Measurements from ENCODE around the gene PROK1. TPM values are rescaled to one million over a fixed set of nuclear protein-coding genes. Genes with fewer than 3 reads are reported as not detected.

The PROK1 gene
- total and polyA plus RNA-seq, 2 donors (not counting 1 experiment from before 2014, with no cell fraction given): not detected

DNA sequence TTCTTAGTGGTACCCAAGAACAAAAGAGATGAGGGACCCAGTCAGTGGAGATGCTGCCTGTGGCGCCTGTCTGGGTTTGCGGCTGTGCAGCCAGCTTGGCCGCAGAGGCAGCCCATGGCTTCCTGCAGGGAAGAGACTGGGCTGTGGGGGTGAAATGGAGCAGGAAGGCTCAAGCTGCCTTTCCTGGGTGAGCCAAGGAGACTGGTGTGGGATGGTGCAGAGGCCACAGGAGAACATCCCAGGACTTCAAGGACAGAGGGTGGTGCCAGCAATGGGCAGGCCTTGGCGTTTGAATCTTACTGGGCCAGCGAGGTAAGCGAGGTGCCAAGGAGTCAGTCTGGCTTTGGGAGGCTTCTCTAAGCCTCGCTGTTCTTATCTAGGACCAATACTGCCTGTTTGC lies 41.6 kb downstream of the PROK1 start:
- no peaks in the 10 kb centered on the region for H3K4me1 ChIP-seq (ENCODE audit: control insufficient read depth in 2 of 2, insufficient read depth in 2 of 2, low read length in 2 of 2)
- no peaks in the 10 kb centered on the region for H3K36me3 ChIP-seq (replicated peaks in 1 of 2; ENCODE audit: control extremely low read depth in 1 of 2, control insufficient read depth in 1 of 2, extremely low read depth in 1 of 2, insufficient read depth in 2 of 2, low read length in 1 of 2)
- H3K79me2 ChIP-seq (ENCODE audit: control insufficient read depth, insufficient read depth, low read length): no peaks in the 10 kb centered on the region
- intact Hi-C loops (cut with micrococcal nuclease): no loop called here
- H3K27ac ChIP-seq (ENCODE audit: low read length in 2 of 2): no peak overlapping the region
- no peak overlapping the region for H3K27ac Mint-ChIP-seq
- ChIA-PET POLR2A (no interaction called here), CTCF (interaction anchor here (14.1 kb wide), 1 partner anchor 291 kb away, joined by 531 read pairs; the partner anchor contains the start of gene KCNC4)
- no peaks in the 10 kb centered on the region for H4K20me1 ChIP-seq (ENCODE audit: control insufficient read depth, insufficient read depth, low read length, poor library complexity, severe bottlenecking)
- H3K9me3 Mint-ChIP-seq (ENCODE audit: insufficient read depth): no peaks in the 10 kb centered on the region
- no peak overlapping the region for H3K4me3 ChIP-seq (ENCODE audit: control extremely low read depth in 1 of 5, extremely low read depth in 1 of 5, insufficient read depth in 1 of 5, low read depth in 2 of 5, low read length in 4 of 5)
- no peaks in the 10 kb centered on the region for H3K4me1 Mint-ChIP-seq
- H3K9ac ChIP-seq (ENCODE audit: low read length): no peak overlapping the region
- H3K27me3 ChIP-seq (replicated peaks in 1 of 4; ENCODE audit: control extremely low read depth in 1 of 4, control insufficient read depth in 3 of 4, insufficient read depth in 4 of 4, low read length in 3 of 4): no peaks in the 10 kb centered on the region
- no peaks in the 10 kb centered on the region for H3K9me3 ChIP-seq (ENCODE audit: control extremely low read depth in 1 of 3, control insufficient read depth in 2 of 3, insufficient read depth in 1 of 3, low read length in 2 of 3)
- DNase-seq (no peak), ATAC-seq (ENCODE audit: low read depth) (no peak)
- no peak for TF ChIP-seq EZH2 (IDR thresholded peaks at IDR 0.05; ENCODE audit: borderline replicate concordance, insufficient read depth, low read depth, low read length, poor library complexity, severe bottlenecking)
- TF ChIP-seq, protein P1, sequence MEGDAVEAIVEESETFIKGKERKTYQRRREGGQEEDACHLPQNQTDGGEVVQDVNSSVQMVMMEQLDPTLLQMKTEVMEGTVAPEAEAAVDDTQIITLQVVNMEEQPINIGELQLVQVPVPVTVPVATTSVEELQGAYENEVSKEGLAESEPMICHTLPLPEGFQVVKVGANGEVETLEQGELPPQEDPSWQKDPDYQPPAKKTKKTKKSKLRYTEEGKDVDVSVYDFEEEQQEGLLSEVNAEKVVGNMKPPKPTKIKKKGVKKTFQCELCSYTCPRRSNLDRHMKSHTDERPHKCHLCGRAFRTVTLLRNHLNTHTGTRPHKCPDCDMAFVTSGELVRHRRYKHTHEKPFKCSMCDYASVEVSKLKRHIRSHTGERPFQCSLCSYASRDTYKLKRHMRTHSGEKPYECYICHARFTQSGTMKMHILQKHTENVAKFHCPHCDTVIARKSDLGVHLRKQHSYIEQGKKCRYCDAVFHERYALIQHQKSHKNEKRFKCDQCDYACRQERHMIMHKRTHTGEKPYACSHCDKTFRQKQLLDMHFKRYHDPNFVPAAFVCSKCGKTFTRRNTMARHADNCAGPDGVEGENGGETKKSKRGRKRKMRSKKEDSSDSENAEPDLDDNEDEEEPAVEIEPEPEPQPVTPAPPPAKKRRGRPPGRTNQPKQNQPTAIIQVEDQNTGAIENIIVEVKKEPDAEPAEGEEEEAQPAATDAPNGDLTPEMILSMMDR (IDR thresholded peaks at IDR 0.05): no peak
- H3K4me2 ChIP-seq (replicated peaks; ENCODE audit: low read depth, low read length, poor library complexity, severe bottlenecking): no peak overlapping the region
- 92% methylated on average over 7 of the region's 7 CpGs for WGBS (ENCODE audit: insufficient coverage)
- H3K27me3 Mint-ChIP-seq: no peaks in the 10 kb centered on the region
- H2AFZ ChIP-seq (ENCODE audit: insufficient read depth, low read depth, low read length, poor library complexity, severe bottlenecking): no peak overlapping the region
- no peak overlapping the region for H3K4me3 Mint-ChIP-seq

DNA sequence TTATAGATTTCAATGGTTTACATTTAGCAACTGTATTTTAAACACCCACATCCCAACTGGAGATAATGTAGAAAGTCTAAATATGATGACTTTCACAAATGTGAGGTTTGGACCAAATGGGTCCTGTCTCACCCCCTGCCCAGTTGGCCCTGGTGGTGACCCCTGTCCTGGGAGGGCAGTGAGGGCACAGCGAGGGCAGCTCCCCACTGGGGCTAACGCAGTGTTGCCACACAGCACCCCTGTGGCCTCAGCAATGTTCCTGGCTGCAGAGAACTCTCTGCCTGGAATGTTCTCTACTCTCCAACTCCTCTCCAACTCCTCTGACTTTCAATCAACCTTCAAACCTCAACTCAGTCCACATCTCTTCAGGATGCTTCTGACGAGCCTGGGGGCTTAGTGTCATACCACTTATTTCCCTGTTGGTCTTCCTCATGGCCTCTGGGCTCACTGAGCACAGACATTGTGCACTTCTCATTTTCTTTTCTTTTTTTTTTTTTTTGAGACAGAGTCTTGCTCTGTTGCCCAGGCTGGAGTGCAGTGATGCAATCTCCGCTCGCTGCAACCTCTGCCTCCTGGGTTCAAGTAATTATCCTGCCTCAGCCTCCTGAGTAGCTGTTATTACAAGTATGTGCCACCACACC lies 42.2 kb downstream of the PROK1 start:
- Histone ChIP-seq H2AFZ (ENCODE audit: insufficient read depth, low read depth, low read length, poor library complexity, severe bottlenecking) (no peak overlapping the region), H3K27me3 (replicated peaks in 1 of 4; ENCODE audit: control extremely low read depth in 1 of 4, control insufficient read depth in 3 of 4, insufficient read depth in 4 of 4, low read length in 3 of 4) (no peaks in the 10 kb centered on the region), H4K20me1 (ENCODE audit: control insufficient read depth, insufficient read depth, low read length, poor library complexity, severe bottlenecking) (no peaks in the 10 kb centered on the region), H3K4me1 (ENCODE audit: control insufficient read depth in 2 of 2, insufficient read depth in 2 of 2, low read length in 2 of 2) (no peaks in the 10 kb centered on the region), H3K4me3 (ENCODE audit: control extremely low read depth in 1 of 5, extremely low read depth in 1 of 5, insufficient read depth in 1 of 5, low read depth in 2 of 5, low read length in 4 of 5) (no peak overlapping the region), H3K79me2 (ENCODE audit: control insufficient read depth, insufficient read depth, low read length) (no peaks in the 10 kb centered on the region), H3K4me2 (replicated peaks; ENCODE audit: low read depth, low read length, poor library complexity, severe bottlenecking) (no peak overlapping the region), H3K36me3 (replicated peaks in 1 of 2; ENCODE audit: control extremely low read depth in 1 of 2, control insufficient read depth in 1 of 2, extremely low read depth in 1 of 2, insufficient read depth in 2 of 2, low read length in 1 of 2) (no peaks in the 10 kb centered on the region), H3K9ac (ENCODE audit: low read length) (no peak overlapping the region), H3K9me3 (ENCODE audit: control extremely low read depth in 1 of 3, control insufficient read depth in 2 of 3, insufficient read depth in 1 of 3, low read length in 2 of 3) (no peaks in the 10 kb centered on the region), H3K27ac (ENCODE audit: low read length in 2 of 2) (no peak overlapping the region)
- H3K27ac Mint-ChIP-seq: no peak overlapping the region
- DNase-seq: no peak
- TF ChIP-seq, protein P1 (IDR thresholded peaks at IDR 0.05): no peak
- no peak for TF ChIP-seq EZH2 (IDR thresholded peaks at IDR 0.05; ENCODE audit: borderline replicate concordance, insufficient read depth, low read depth, low read length, poor library complexity, severe bottlenecking)
- WGBS (ENCODE audit: insufficient coverage): 81% methylated on average over 3 of the region's 5 CpGs
- no peaks in the 10 kb centered on the region for H3K27me3 Mint-ChIP-seq
- no peaks in the 10 kb centered on the region for H3K9me3 Mint-ChIP-seq (ENCODE audit: insufficient read depth)
- ChIA-PET POLR2A (no interaction called here), CTCF (interaction anchor here (1.5 to 14.1 kb wide), 2 partner anchors 29 to 291 kb away, joined by 3 to 531 read pairs; partner anchors contain the start of gene KCNC4)
- no peaks in the 10 kb centered on the region for H3K4me1 Mint-ChIP-seq
- intact Hi-C loops (cut with micrococcal nuclease): no loop called here
- H3K4me3 Mint-ChIP-seq: no peak overlapping the region
- no peak for ATAC-seq (ENCODE audit: low read depth)

All from B cell (primary cell).